Stimulated activated effector memory CD8-positive, alpha-beta T cell treated with anti-CD3 and anti-CD28 coated beads, Interleukin-12 subunit alpha, Interleukin-12 subunit beta, amount 100 ng/mL, for 72 hours (primary cell): ENCODE data around the gene EEF1AKMT3.

Experiments used
- ATAC-seq: fragments of 150-1000 bp; cut with Tn5 transposase; 2 replicates; pipeline ENCODE4 v1.10.0; 2021
- DNase-seq, 2 donors: peaks; one replicate each; pipeline ENCODE4 v3.0.0; 2021 to 2022; ENCODE audit warnings: low spot score in 2 of 2
- H3K27ac Mint-ChIP-seq: one replicate; pipeline ENCODE4 v1.8.0; 2022; ENCODE audit warnings: mild to moderate bottlenecking, mixed read lengths
- H3K36me3 Mint-ChIP-seq: one replicate; pipeline ENCODE4 v1.8.0; 2022; ENCODE audit warnings: mild to moderate bottlenecking, mixed read lengths
- H3K4me1 Mint-ChIP-seq: one replicate; pipeline ENCODE4 v1.8.0; 2022; ENCODE audit warnings: mixed read lengths
- H3K4me3 Mint-ChIP-seq: one replicate; pipeline ENCODE4 v1.8.0; 2022; ENCODE audit warnings: mild to moderate bottlenecking, mixed read lengths
- H3K9me3 Mint-ChIP-seq: one replicate; pipeline ENCODE4 v1.8.0; 2022; ENCODE audit warnings: mixed read lengths

The EEF1AKMT3 gene

DNA sequence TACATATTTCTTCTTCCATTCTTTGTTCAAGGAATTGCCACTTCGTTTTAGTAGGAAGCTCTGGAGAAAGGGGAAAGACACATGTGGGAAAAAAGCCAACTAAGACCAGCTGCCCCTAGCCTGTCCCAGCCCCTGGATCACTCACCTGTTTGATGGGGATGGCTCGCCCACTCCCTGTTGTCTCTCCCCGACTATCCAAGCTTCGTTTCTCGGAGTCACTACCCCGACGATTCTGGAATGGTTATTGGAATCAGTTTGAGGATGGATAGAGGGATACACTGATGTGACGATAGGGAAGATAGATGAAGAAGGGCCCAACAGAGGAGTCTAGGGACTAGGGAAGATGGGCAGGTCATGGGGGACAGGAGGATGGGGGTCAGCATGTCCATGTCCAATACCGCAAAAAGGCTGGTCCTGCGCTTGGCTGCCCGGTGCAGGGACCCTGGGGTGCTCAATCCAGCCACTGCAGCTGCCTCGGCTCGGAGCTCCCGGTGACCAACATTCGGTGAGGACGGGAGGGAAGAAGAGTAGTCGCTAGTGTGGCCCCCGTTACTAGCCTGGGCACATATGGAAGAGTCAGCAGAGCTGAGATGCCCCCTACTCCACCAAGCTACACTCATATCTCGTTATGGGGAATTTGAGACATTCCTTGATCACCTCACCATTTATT is 40.9 kb upstream of the EEF1AKMT3 start:
- Mint-ChIP-seq H3K4me1 (peaks cover 19% of the 10 kb centered on the region), H3K9me3 (no peaks in the 10 kb centered on the region), H3K36me3 (peaks cover 82% of the 10 kb centered on the region), H3K27ac (peak overlapping the region; percentile 37), H3K4me3 (no peak overlapping the region)
- DNase-seq = no peak
- no peak for ATAC-seq

DNA sequence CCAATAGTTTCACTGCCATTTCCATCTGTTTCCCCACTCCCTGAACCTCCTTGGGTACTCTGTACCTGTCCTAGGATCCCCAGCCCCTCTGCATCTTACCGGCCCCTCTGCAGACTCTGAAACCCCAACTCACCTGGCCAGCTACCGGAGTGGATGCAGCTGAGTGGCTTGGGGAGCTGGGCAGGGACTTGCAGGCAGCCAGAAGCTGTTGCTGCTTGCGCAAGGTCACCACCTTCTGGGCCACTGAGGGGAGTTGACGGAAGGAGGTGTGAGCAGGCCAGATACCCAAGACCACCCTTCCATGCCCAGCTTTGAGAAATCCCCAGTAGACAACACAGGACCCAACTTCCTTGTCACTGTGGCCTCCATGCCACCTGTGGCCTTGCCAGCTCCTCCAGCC is 40.1 kb upstream of the EEF1AKMT3 start:
- Mint-ChIP-seq H3K27ac (peak overlapping the region; percentile 20), H3K4me3 (no peak overlapping the region), H3K36me3 (peaks cover 84% of the 10 kb centered on the region), H3K4me1 (peaks cover 25% of the 10 kb centered on the region), H3K9me3 (no peaks in the 10 kb centered on the region)
- DNase-seq = no peak
- no peak for ATAC-seq

DNA sequence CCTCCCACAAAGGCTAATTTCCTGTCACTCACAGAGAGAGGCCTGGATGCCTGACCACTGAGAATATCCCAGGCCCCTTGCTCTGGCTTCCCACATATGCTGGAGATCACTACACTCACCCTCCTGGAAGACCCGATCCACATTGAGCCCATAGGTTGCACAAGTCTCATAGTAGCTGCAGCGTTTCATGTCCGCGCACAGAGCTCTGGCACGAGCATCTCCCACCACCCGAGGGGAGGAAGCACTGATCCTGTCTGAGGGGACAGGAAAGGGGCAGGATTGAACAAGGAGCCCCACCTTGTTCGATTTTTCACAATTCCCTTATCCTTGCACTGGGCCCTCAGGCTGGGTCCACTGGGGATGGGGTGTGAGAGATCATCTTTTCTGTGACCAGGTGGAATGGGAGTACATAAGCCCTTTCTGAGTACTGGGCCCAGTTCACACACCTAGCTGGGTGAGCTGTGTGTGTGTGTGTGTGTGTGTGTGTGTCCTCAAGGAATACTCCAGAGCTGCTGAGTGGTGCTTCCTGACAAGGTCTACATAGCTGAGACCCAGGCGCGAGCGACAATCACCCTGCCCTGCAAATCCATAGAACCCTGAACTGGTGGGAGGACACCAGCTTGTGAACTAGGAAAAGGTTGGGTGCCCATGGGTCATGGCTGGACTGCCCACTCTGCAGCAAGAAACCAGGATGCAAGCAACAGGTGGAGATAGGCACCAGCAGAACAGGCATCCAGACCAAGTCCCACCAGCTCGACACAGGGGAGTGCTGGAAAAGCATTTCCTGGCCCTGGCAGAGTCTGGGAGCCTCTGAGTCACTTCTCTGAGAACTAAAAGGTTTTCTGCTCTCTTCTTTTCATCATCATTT is 39.5 kb upstream of the EEF1AKMT3 start:
- peaks cover 21% of the 10 kb centered on the region for H3K4me1 Mint-ChIP-seq
- ATAC-seq (no peak), DNase-seq (no peak)
- H3K4me3 Mint-ChIP-seq = no peak overlapping the region
- peaks cover 78% of the 10 kb centered on the region for H3K36me3 Mint-ChIP-seq
- peak overlapping the region; percentile 20 for H3K27ac Mint-ChIP-seq
- H3K9me3 Mint-ChIP-seq = no peaks in the 10 kb centered on the region

DNA sequence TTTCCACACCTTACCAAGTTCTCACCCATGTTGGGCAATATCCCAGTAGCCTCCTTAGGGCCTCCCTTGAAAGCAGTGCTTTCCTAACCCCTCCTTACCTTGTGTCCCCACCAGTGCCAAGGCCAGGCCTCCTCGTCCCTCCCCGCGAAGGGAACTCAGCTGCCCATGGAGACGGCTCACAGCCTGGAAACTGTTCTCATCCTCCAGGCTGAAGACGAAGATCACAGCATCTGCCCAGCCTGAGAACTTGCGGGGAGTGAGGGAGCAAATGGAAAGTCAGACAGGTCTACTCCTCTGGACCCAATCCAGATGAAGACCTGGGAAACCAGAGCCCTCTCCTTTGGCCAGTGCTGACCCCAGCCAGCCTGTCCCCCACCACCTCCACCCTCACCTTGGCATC is 38.5 kb upstream of the EEF1AKMT3 start:
- no peaks in the 10 kb centered on the region for H3K9me3 Mint-ChIP-seq
- peaks cover 21% of the 10 kb centered on the region for H3K4me1 Mint-ChIP-seq
- ATAC-seq (no peak), DNase-seq (no peak)
- H3K27ac Mint-ChIP-seq = peak overlapping the region; percentile 26
- peaks cover 68% of the 10 kb centered on the region for H3K36me3 Mint-ChIP-seq
- no peak overlapping the region for H3K4me3 Mint-ChIP-seq

DNA sequence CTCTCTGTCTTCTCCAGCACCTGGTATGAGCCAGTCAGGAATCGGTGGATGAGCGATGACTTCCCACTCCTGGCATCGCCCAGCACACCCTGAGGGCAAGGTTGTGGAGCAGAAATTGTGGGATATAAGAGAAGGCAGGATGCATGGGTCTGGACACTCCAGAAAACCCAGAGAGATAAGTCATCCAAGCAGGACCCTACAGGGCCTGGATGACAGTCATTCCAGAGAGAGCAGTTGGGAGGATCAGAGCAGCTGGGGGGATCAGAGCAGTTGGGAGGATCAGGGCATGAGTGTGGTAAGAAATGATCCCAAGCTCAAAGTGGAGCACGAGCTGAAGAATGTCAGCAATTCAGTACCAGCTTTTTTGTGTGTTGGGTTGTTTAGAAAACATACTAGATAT is 37.8 kb upstream of the EEF1AKMT3 start:
- Mint-ChIP-seq H3K36me3 (peaks cover 68% of the 10 kb centered on the region), H3K27ac (peak overlapping the region; percentile 26), H3K9me3 (no peaks in the 10 kb centered on the region), H3K4me1 (peaks cover 28% of the 10 kb centered on the region), H3K4me3 (no peak overlapping the region)
- no peak for ATAC-seq
- DNase-seq = no peak

DNA sequence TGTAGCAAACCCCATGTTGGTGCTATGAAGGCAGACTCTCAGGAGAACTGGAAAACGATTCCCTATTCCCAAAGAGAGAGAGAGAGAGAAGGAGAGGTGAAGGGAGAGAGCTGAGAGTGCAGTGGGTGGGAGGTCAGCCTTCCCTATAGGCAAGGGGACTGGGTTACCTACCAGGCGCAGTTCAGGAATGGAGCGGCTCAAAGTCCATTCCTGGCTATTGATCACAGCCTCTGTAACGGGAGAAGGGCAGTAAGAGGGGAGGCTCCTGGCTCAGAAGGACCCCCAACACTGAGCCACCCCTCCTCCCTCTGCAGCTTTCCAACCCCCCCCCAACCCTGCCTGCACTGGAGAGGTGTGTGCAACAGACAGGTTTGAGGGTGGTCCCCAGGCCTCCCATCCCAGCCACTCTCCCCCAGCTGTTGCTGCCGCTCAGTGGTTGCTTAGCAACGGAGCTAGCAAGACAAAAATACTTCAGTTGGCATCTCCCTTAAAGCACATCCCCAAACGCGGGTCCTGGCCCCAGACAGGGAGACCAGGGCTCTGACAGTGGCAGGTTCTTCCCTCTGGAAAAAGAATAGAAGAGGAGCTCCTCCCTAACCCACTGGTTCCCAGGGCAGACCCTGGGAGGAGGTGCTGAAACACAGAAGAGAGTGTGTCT is 37.1 kb upstream of the EEF1AKMT3 start:
- no peak overlapping the region for H3K4me3 Mint-ChIP-seq
- H3K36me3 Mint-ChIP-seq = peaks cover 64% of the 10 kb centered on the region
- H3K9me3 Mint-ChIP-seq = no peaks in the 10 kb centered on the region

DNA sequence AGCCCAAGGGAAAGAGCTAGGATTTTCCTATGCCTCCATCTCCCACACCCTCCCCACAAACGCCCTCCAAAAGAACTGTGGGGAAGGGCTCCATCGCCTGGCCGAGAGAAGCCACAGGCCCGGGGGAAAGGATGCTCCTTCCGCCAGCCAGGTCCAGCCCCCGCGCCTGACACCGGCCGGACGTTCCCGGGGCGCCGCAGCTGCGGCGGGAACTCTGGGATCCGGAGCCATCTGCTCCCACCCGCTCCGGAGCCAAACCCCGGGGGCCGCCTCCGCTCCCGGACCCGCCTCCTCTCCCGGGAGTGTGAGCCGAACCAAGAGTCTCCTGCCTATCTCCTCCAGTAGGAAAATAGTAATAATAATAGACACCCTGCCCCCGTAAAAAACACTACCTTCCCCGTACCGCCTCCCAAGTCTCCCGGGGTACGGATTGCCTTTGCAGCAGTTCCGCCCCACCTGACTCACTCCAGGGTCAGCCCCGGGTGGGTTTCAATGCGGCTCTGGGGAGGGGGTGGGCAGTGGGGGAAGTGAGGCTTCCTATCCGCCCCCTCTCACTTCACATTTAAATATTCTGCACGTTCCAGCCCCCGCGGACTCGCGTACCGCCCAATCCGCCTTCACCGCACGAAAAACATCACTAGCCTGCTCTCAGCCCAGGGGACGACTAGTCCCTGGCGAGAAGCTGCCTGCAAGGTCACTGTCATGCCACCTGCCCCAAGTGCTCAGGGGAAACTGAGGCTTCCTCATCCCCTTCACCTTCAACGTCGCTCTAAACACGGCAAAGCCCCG is 36.3 kb upstream of the EEF1AKMT3 start:
- no peaks in the 10 kb centered on the region for H3K9me3 Mint-ChIP-seq
- H3K27ac Mint-ChIP-seq = peak overlapping the region; percentile 64
- ATAC-seq (no peak), DNase-seq (no peak)
- no peak overlapping the region for H3K4me3 Mint-ChIP-seq
- peaks cover 61% of the 10 kb centered on the region for H3K36me3 Mint-ChIP-seq
- peaks cover 43% of the 10 kb centered on the region for H3K4me1 Mint-ChIP-seq

More for the DNA sequence above, 37.1 kb upstream of the EEF1AKMT3 start:
- peak overlapping the region; percentile 26 for H3K27ac Mint-ChIP-seq
- H3K4me1 Mint-ChIP-seq = peaks cover 35% of the 10 kb centered on the region
- DNase-seq (no peak), ATAC-seq (no peak)

DNA sequence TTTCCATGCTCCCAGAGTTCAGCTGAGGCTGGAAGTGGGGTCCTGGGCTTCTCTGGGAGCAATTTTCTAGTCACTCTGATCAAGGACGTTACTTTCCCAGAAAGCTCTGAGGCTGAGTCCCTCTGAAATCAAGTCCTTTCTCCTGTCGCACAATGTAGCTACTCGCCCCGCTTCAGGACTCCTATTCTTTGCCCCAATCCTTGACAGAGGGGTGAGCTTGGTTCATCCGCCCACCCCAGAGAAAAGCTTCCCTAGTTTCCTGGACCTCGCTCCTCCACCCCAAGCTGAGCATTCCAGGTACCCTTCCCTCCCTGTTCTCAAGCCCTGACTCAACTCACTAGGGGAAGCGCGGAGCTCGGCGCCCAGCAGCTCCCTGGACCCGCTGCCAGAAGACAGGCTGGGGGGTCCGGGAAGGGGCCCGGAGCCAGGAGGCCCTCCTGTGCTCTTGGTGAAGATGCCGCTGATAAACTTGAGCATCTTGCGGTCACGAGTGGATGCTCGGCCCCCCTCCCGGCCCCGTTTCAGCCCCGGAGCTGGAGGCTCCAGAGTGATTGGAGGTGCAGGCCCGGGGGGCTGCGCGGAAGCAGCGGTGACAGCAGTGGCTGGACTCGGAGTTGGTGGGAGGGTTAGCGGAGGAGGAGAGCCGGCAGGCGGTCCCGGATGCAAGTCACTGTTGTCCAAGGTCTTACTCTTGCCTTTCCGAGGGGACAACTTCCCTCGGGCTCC is 35.5 kb upstream of the EEF1AKMT3 start:
- Mint-ChIP-seq H3K27ac (peak overlapping the region; percentile 64), H3K4me3 (no peak overlapping the region), H3K36me3 (peaks cover 55% of the 10 kb centered on the region), H3K4me1 (peaks cover 51% of the 10 kb centered on the region), H3K9me3 (no peaks in the 10 kb centered on the region)
- no peak for DNase-seq
- ATAC-seq = no peak

DNA sequence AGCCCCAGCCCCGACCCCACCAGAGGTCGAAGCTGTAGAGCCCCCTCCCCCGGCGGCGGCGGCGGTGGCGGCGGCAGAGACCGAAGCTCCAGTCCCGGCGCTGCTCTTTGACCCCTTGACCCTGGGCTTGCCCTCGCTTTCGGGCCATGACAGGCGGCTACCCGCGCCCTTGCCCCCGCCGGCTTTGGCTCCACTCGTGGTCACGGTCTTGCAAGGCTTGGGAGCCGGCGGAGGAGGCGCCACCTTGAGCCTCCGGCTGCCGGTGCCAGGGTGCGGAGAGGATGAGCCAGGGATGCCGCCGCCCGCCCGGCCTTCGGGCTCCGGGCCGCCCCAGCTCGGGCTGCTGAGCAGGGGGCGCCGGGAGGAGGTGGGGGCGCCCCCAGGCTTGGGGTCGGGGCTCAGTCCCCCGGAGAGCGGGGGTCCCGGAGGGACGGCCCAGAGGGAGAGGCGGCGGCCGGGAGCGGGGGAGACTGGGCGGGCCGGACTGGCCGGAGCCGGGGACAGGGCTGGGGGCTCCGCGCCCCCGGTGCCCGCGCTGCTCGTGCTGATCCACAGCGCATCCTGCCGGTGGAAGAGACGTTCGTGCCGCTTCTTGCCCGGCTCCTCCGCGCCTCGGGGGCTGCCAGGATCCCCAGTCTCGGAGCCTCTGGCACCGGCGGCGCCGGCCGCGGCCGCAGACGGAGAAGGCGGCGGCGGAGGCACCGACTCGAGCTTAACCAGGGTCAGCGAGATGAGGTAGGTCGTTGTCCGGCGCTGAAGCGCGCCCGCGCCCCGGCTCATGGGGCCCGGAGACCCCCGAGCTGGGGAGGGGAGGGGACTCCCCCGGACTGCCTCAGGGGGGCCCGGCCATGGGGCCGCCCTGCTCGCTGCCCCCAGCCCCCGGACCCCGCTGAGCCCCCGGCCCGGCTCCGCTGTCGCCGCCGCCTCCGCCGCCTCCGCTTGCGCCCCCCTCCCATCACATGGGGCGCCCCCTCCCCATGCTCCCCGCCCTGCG is 34.6 kb upstream of the EEF1AKMT3 start:
- peaks cover 46% of the 10 kb centered on the region for H3K36me3 Mint-ChIP-seq
- H3K4me3 Mint-ChIP-seq = no peak overlapping the region
- DNase-seq = no peak
- H3K27ac Mint-ChIP-seq = no peak overlapping the region
- no peaks in the 10 kb centered on the region for H3K9me3 Mint-ChIP-seq
- H3K4me1 Mint-ChIP-seq = peaks cover 57% of the 10 kb centered on the region
- ATAC-seq = no peak

DNA sequence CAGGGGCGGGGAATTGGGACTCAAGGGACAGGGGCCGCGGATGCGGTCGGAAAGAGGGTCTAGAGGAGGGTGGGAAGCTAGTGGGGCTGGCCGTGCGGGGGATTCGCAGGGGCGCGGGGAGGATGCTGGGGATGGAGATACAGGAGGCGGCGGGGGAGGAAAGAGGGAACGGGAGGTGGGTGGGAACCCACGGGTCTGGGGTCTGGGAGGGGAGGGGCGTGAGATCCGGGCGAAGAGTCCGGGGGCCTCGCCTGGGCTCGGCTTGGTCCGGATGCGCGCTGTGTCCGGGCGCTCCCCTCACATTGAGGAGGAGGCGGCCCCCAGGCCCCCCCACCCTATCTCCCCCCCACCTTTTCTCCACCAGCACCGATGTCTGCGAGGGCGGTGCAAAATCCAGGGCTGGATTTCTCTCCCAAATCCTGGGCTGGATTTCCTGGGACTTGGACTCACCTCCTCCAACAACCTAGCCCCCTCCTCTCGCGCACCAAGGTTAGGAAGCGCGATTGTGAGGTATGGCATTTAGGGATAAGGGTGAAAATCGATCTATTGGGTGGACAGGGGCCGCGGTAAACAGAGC is 33.7 kb upstream of the EEF1AKMT3 start, which contains the start of gene AGAP2:
Gene AGAP2, minus strand, starts transcription at position 82 of the 577 bp plus-strand sequence. CDS start 496 bp downstream, outside the sequence.
- DNase-seq = no peak
- peaks cover 42% of the 10 kb centered on the region for H3K36me3 Mint-ChIP-seq
- no peaks in the 10 kb centered on the region for H3K9me3 Mint-ChIP-seq
- peak within 1 kb of the TSS; percentile 81 for H3K4me3 Mint-ChIP-seq
- H3K4me1 Mint-ChIP-seq = peaks cover 57% of the 10 kb centered on the region
- peak within 1 kb of the TSS; percentile 93 for H3K27ac Mint-ChIP-seq
- no peak for ATAC-seq

DNA sequence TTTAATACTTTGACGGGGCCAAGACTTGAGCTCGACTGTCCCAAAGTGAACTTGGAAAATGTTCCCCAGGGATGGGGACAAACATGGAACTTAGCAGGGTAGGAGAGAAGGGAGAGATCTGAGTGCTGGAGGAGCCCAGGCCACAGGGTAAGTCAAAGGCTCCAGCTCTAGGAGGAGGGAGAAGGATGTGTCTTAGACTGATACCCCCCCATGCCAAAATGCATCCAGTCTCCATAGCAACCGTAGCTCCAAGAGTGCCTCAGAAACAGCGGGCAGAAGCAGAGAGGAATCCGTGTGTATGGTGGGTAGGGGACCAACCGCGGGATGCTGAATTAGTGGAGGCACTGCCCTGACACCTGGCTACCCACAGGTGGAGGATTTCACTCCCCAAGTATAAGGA is 33.0 kb upstream of the EEF1AKMT3 start:
- H3K4me3 Mint-ChIP-seq = peak overlapping the region; percentile 81
- ATAC-seq = no peak
- peaks cover 41% of the 10 kb centered on the region for H3K36me3 Mint-ChIP-seq
- peaks cover 61% of the 10 kb centered on the region for H3K4me1 Mint-ChIP-seq
- peak overlapping the region; percentile 93 for H3K27ac Mint-ChIP-seq
- no peak for DNase-seq
- no peaks in the 10 kb centered on the region for H3K9me3 Mint-ChIP-seq

DNA sequence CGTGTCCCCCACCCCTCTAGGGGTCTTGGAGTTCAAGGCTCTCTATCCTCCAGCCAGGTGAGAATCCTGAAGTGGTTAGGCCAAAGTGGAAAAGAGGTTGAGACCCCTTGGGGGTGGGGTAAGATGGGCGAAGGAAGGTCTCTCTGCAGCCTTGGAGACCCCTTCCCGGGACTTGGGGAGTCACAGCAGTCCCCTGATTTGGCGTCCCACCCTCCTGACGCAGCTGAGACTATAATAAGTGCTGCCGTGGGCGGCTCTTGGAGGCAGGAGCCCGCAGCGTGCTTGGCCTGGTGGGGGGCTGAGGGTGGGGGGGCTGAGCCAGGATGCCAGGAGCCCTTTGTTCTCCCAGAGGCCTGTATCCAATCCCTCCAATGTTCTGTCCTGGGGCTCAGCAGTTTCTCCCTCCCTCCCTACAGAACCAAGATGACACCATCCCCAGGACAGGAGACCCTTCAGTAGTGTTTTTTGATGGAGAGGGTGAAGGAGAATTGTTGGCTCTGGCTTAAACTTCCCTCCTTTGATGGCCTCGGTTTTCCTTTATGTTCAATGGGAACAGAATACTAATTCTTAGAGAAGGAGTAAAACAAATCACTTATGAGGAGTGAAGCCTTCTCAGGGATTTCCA is 32.4 kb upstream of the EEF1AKMT3 start:
- Mint-ChIP-seq H3K27ac (peak overlapping the region; percentile 93), H3K4me3 (peak overlapping the region; percentile 81), H3K4me1 (peaks cover 61% of the 10 kb centered on the region)

More for the DNA sequence above, 32.4 kb upstream of the EEF1AKMT3 start:
- peaks cover 44% of the 10 kb centered on the region for H3K36me3 Mint-ChIP-seq
- no peak for DNase-seq
- no peaks in the 10 kb centered on the region for H3K9me3 Mint-ChIP-seq
- no peak for ATAC-seq
